Esophagus muscularis mucosa (tissue), 4 donors: ENCODE data around the gene CLEC17A. TPM values are rescaled to one million over a fixed set of nuclear protein-coding genes. Genes with fewer than 3 reads are reported as not detected.
"Not testable (repeated sequence)": the region's sequence is repeated elsewhere in the genome, so short reads cannot be mapped to it uniquely, and the experiment has no call there.

ENCODE experiments used
- DNase-seq: peaks from one replicate; pipeline ENCODE4 v3.0.0-alpha.2; 2017; ENCODE audit errors: extremely low spot score
- H3K27ac ChIP-seq, 4 donors: fragments of 200-600 bp; sonication (generic); replicated peaks in 1 of 4; 1 replicate in 3 of 4; 2 replicates in 1 of 4; pipeline ENCODE4 v1.5.1; 2016 to 2019; ENCODE audit warnings: mild to moderate bottlenecking in 1 of 4
- H3K27me3 ChIP-seq, 4 donors: fragments of 200-600 bp; sonication (generic); one replicate each; pipeline versions ENCODE4 v1.5.1 to v1.6.0; 2016 to 2019
- H3K36me3 ChIP-seq, 4 donors: fragments of 200-600 bp; sonication (generic); one replicate each; pipeline ENCODE4 v1.5.1; 2016 to 2019
- H3K4me1 ChIP-seq, 4 donors: fragments of 200-600 bp; sonication (generic); one replicate each; pipeline ENCODE4 v1.5.1; 2016 to 2019
- H3K4me3 ChIP-seq, 4 donors: fragments of 200-600 bp; sonication (generic); 1 replicate in 2 of 4; 2 replicates in 2 of 4; pipeline ENCODE4 v1.5.1; 2016 to 2019; ENCODE audit warnings: mild to moderate bottlenecking in 4 of 4, moderate library complexity in 1 of 4
- H3K9me3 ChIP-seq, 4 donors: fragments of 200-600 bp; sonication (generic); 1 replicate in 3 of 4; 2 replicates in 1 of 4; pipeline ENCODE4 v1.5.1; 2016 to 2019
- CTCF ChIP-seq, 3 experiments: fragments of 200-600 bp in 2 of 3; fragments of 450-650 bp in 1 of 3; sonication (generic) in 2 of 3; IDR thresholded peaks; one replicate each; pipeline ENCODE4 v1.5.1; 2017 to 2019; ENCODE audit warnings: antibody characterized with exemption in 3 of 3, mild to moderate bottlenecking in 2 of 3, moderate library complexity in 1 of 3
- EP300 ChIP-seq: sonication (generic); formaldehyde crosslinking; IDR thresholded peaks from one replicate; pipeline ENCODE4 v1.6.1; 2017; ENCODE audit warnings: antibody characterized with exemption
- POLR2A ChIP-seq: fragments of 450-650 bp; IDR thresholded peaks from one replicate; pipeline ENCODE4 v1.6.1; 2017; ENCODE audit warnings: antibody characterized with exemption, moderate library complexity, mild to moderate bottlenecking, low read depth
- POLR2AphosphoS5 ChIP-seq, 2 donors: sonication (generic); formaldehyde crosslinking; IDR thresholded peaks; one replicate each; pipeline ENCODE4 v1.6.1; 2017; ENCODE audit warnings: antibody characterized with exemption in 2 of 2
- WGBS: methylation state at CpG from one replicate; pipeline ENCODE4 v1.1.5; 2018; 5-methylcytosine and 5-hydroxymethylcytosine counted together
- intact Hi-C: fragments of 100-400 bp; cut with DNase I; formaldehyde crosslinking; loops from one replicate; pipeline ENCODE4 v1.15.1; 2023
- total RNA-seq, 4 donors: library from RNA; depleted of rRNA; stranded (reverse); fragments of >200 nt; gene quantifications; one replicate each; pipeline versions ENCODE4 v1.1.0 to v1.2.1, GENCODE V29; 2016

CLEC17A gene
- total RNA-seq, 4 donors from 2014 or later: not detected

- intact Hi-C loops: no loop called here
- no peak for TF ChIP-seq POLR2AphosphoS5 (IDR thresholded peaks at IDR 0.05)
- TF ChIP-seq CTCF (IDR thresholded peaks at IDR 0.05): no peak
- no peak for TF ChIP-seq POLR2A
- TF ChIP-seq EP300: no peak
- Histone ChIP-seq H3K9me3 (no peaks in the 10 kb centered on the region), H3K4me1 (peaks cover 27 to 41% (median 31%) of the 10 kb centered on the region in 4 donors), H3K27ac (peak overlapping the region; percentile 16 to 69 (median 36)), H3K27me3 (no peaks in the 10 kb centered on the region), H3K4me3 (no peak overlapping the region), H3K36me3 (peaks cover 8 to 50% (median 37%) of the 10 kb centered on the region in 4 donors)
- no peak for DNase-seq
- WGBS: 89% methylated on average over 13 of the region's 23 CpGs
Measured at GRCh38 chr19:14562660-14563589, 20.0 kb upstream of the CLEC17A start.

- Histone ChIP-seq H3K4me1 (peaks cover 27 to 41% (median 34%) of the 10 kb centered on the region in 4 donors), H3K36me3 (peaks cover 8 to 53% (median 42%) of the 10 kb centered on the region in 4 donors), H3K9me3 (no peaks in the 10 kb centered on the region), H3K27me3 (no peaks in the 10 kb centered on the region), H3K27ac (no peak overlapping the region), H3K4me3 (no peak overlapping the region)
- DNase-seq: no peak
- TF ChIP-seq POLR2A: no peak
- TF ChIP-seq EP300: no peak
- TF ChIP-seq POLR2AphosphoS5 (IDR thresholded peaks at IDR 0.05): no peak
- TF ChIP-seq CTCF (IDR thresholded peaks at IDR 0.05): no peak
- intact Hi-C loops: no loop called here
- 74% methylated on average over 5 of the region's 16 CpGs for WGBS
Measured at GRCh38 chr19:14563590-14563926, 19.3 kb upstream of the CLEC17A start.

- 74% methylated on average over 20 of the region's 33 CpGs for WGBS
- Histone ChIP-seq H3K27me3 (no peaks in the 10 kb centered on the region), H3K27ac (no peak overlapping the region), H3K9me3 (no peaks in the 10 kb centered on the region), H3K4me1 (peaks cover 28 to 41% (median 39%) of the 10 kb centered on the region in 4 donors), H3K4me3 (no peak overlapping the region), H3K36me3 (peaks cover 8 to 53% (median 46%) of the 10 kb centered on the region in 4 donors)
- no peak for DNase-seq
- no peak for TF ChIP-seq CTCF (IDR thresholded peaks at IDR 0.05)
- TF ChIP-seq POLR2AphosphoS5 (IDR thresholded peaks at IDR 0.05): no peak
- TF ChIP-seq POLR2A: no peak
- no peak for TF ChIP-seq EP300
- intact Hi-C loops: no loop called here
Measured at GRCh38 chr19:14563989-14564651, 18.8 kb upstream of the CLEC17A start.

GRCh38 chr19:14564652-14565297, 18.1 kb upstream of the CLEC17A start:
- WGBS: 70% methylated on average over 18 of the region's 22 CpGs
- DNase-seq, H3K9me3 ChIP-seq, H3K4me3 ChIP-seq, H3K27ac ChIP-seq, intact Hi-C loops, H3K27me3 ChIP-seq: not testable (repeated sequence)
- H3K36me3 ChIP-seq: peaks cover 8 to 53% (median 46%) of the 10 kb centered on the region in 4 donors
- peaks cover 34 to 47% (median 40%) of the 10 kb centered on the region in 4 donors for H3K4me1 ChIP-seq

- TF ChIP-seq CTCF (IDR thresholded peaks at IDR 0.05) (no peak), POLR2AphosphoS5 (IDR thresholded peaks at IDR 0.05) (no peak), EP300 (no peak), POLR2A (no peak)
- no peak for DNase-seq
- intact Hi-C loops: no loop called here
- Histone ChIP-seq H3K4me3 (no peak overlapping the region), H3K27me3 (no peaks in the 10 kb centered on the region), H3K36me3 (peaks cover 8 to 53% (median 46%) of the 10 kb centered on the region in 4 donors), H3K4me1 (peaks cover 34 to 47% (median 40%) of the 10 kb centered on the region in 4 donors), H3K9me3 (no peaks in the 10 kb centered on the region), H3K27ac (no peak overlapping the region)
- 89% methylated on average over 9 of the region's 22 CpGs for WGBS
Measured at GRCh38 chr19:14565298-14565679, 17.6 kb upstream of the CLEC17A start.
